ENCODE results near the gene MATN4. TPM values are rescaled to one million over a fixed set of nuclear protein-coding genes. Genes with fewer than 3 reads are reported as not detected.
A peak's percentile ranks its signal among the peaks of the same experiment; 100 is the strongest.

MATN4 gene
- total RNA-seq, 2 experiments from 2014 or later: 0.38 TPM; not detected in 1

DNA sequence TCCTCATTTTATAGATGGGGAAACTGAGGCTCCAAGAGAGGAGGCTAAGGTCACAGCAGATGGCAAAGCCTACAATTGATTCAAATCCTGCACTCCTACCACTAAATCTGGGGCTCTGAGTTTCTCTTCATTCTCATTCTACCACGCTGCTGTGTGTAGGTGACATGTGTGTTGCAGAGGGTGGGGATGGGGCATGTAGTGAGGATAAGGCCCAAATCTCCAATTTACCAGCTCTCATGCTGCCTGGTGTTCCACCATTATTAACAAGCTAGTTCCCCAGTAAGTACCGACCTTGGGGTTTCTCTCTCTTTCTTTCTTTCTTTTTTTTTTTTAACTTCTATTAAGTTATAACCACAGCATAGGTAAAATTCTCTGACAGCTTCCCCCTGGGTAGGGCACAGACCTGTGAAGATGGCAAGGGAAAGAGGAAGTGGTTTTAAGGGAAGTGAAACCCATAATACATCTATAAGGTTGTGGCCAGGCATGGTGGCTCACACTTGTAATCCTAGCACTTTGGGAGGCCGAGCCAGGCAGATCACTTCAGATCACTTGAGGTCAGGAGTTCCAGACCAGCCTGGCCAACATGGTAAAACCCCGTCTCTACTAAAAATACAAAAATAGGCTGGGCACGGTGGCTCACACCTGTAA lies 13.0 kb upstream of the MATN4 start:
- Histone ChIP-seq H3K4me3 (ENCODE audit: low read depth, low read length, poor library complexity, severe bottlenecking) (peak overlapping the region; percentile 21), H3K9me2 (ENCODE audit: insufficient read depth, low read length) (no peaks in the 10 kb centered on the region), H3K9me3 (ENCODE audit: low read length) (peaks cover 5% of the 10 kb centered on the region; the same call in 1 of the 2 replicates), H3K79me2 (ENCODE audit: insufficient read depth, low read depth, low read length) (no peaks in the 10 kb centered on the region), H3K4me1 (ENCODE audit: insufficient read depth, low read length, poor library complexity, severe bottlenecking) (peaks cover 61% of the 10 kb centered on the region), H3K36me3 (ENCODE audit: insufficient read depth, low read length) (no peaks in the 10 kb centered on the region), H4K20me1 (ENCODE audit: insufficient read depth, low read length) (no peaks in the 10 kb centered on the region), H3K4me2 (ENCODE audit: low read length) (peak overlapping the region; percentile 61), H3K27ac (ENCODE audit: low read depth, low read length, poor library complexity, severe bottlenecking) (peak overlapping the region; percentile 70), H2AFZ (ENCODE audit: low read length) (0 out of 2 replicates have a peak overlapping the region, but pooled peaks have one; percentile 33)
- ChIA-PET CTCF (ENCODE audit: unreplicated experiment) (interaction anchor here (0.8 kb wide), 1 partner anchor 42 kb away, joined by 3 read pairs; no protein-coding TSS in a partner anchor), POLR2A (interaction anchor here (0.7 to 1.0 kb wide), 3 partner anchors 14 to 451 kb away, joined by 3 to 4 read pairs (median 3); no protein-coding TSS in a partner anchor)
- no TSS peak for BruUV-seq (replicated peaks)
- no peak for TF ChIP-seq EZH2phosphoT487 (IDR thresholded peaks at IDR 0.05; ENCODE audit: borderline replicate concordance, low read depth, low read length)
- TF ChIP-seq, protein P1, sequence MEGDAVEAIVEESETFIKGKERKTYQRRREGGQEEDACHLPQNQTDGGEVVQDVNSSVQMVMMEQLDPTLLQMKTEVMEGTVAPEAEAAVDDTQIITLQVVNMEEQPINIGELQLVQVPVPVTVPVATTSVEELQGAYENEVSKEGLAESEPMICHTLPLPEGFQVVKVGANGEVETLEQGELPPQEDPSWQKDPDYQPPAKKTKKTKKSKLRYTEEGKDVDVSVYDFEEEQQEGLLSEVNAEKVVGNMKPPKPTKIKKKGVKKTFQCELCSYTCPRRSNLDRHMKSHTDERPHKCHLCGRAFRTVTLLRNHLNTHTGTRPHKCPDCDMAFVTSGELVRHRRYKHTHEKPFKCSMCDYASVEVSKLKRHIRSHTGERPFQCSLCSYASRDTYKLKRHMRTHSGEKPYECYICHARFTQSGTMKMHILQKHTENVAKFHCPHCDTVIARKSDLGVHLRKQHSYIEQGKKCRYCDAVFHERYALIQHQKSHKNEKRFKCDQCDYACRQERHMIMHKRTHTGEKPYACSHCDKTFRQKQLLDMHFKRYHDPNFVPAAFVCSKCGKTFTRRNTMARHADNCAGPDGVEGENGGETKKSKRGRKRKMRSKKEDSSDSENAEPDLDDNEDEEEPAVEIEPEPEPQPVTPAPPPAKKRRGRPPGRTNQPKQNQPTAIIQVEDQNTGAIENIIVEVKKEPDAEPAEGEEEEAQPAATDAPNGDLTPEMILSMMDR (conservative IDR thresholded peaks at IDR 0.05; ENCODE audit: low read length): no peak
- DNase-seq (ENCODE audit: low spot score): peak; percentile 87
- intact Hi-C loops (cut with micrococcal nuclease; ENCODE audit: unreplicated experiment): loop anchor here (2.0 to 5.0 kb wide), 2 partner anchors 48 to 131 kb away; no protein-coding TSS in a partner anchor

DNA sequence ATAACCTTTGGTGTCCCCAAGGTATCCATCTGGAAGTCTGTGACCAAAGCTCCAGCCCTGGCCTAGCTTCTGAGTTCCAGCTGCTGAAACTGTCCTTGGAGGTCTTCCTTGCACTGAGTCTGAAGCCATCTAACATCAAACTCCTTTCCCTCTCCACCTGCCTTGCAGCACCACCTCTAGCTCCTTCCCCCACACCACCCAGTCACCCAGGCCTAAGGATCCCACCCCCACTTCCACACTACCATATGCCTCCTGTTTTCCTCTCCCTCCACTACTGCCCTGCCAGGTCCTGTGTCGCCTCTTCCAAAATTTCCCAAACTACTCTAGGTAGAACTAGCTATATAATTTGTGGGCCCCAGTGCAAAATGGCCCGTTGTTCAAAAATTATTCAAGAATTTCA lies 10.8 kb upstream of the MATN4 start:
- H3K36me3 ChIP-seq (ENCODE audit: insufficient read depth, low read length): no peaks in the 10 kb centered on the region
- no peaks in the 10 kb centered on the region for H4K20me1 ChIP-seq (ENCODE audit: insufficient read depth, low read length)
- TF ChIP-seq, protein P1 (conservative IDR thresholded peaks at IDR 0.05; ENCODE audit: low read length): no peak
- TF ChIP-seq EZH2phosphoT487 (IDR thresholded peaks at IDR 0.05; ENCODE audit: borderline replicate concordance, low read depth, low read length): no peak
- DNase-seq (ENCODE audit: low spot score): no peak
- H3K4me3 ChIP-seq (ENCODE audit: low read depth, low read length, poor library complexity, severe bottlenecking): no peak overlapping the region
- BruUV-seq (replicated peaks): no TSS peak
- peaks cover 45% of the 10 kb centered on the region for H3K4me1 ChIP-seq (ENCODE audit: insufficient read depth, low read length, poor library complexity, severe bottlenecking)
- peak overlapping the region; percentile 74; the same call in 1 of the 2 replicates for H2AFZ ChIP-seq (ENCODE audit: low read length)
- no peak overlapping the region for H3K27ac ChIP-seq (ENCODE audit: low read depth, low read length, poor library complexity, severe bottlenecking)
- H3K79me2 ChIP-seq (ENCODE audit: insufficient read depth, low read depth, low read length): no peaks in the 10 kb centered on the region
- peak overlapping the region; percentile 57 for H3K4me2 ChIP-seq (ENCODE audit: low read length)
- intact Hi-C loops (cut with micrococcal nuclease; ENCODE audit: unreplicated experiment): no loop called here
- H3K9me3 ChIP-seq (ENCODE audit: low read length): peaks cover 5% of the 10 kb centered on the region; the same call in 1 of the 2 replicates
- POLR2A ChIA-PET: interaction anchor here (0.7 to 1.5 kb wide), 2 partner anchors 49 to 165 kb away, joined by 3 to 4 read pairs; no protein-coding TSS in a partner anchor
- CTCF ChIA-PET (ENCODE audit: unreplicated experiment): interaction anchor here (0.8 to 1.5 kb wide), 2 partner anchors 119 to 133 kb away, joined by 3 read pairs; no protein-coding TSS in a partner anchor
- H3K9me2 ChIP-seq (ENCODE audit: insufficient read depth, low read length): no peaks in the 10 kb centered on the region
